Upper lobe of left lung (tissue), 4 donors: ENCODE data around the gene NDUFB2.

Source experiments
- EP300 ChIP-seq, 4 donors: sonication (generic); formaldehyde crosslinking; IDR thresholded peaks; one replicate each; pipeline ENCODE4 v1.5.1; 2017; ENCODE audit warnings: antibody characterized with exemption in 4 of 4, control low read depth in 2 of 4
- POLR2A ChIP-seq, 4 donors: fragments of 450-650 bp; IDR thresholded peaks; one replicate each; pipeline ENCODE4 v1.5.1; 2016 to 2017; ENCODE audit warnings: antibody characterized with exemption in 4 of 4, mild to moderate bottlenecking in 2 of 4
- POLR2AphosphoS5 ChIP-seq, 2 donors: sonication (generic); formaldehyde crosslinking; IDR thresholded peaks; one replicate each; pipeline ENCODE4 v1.5.1; 2017; ENCODE audit warnings: antibody characterized with exemption in 2 of 2
- TF ChIP-seq, protein P1 (sequence below), 6 experiments: fragments of 450-650 bp in 4 of 6; fragments of 200-600 bp in 2 of 6; sonication (generic) in 2 of 6; IDR thresholded peaks; one replicate each; pipeline ENCODE4 v1.5.1; 2016 to 2019; ENCODE audit warnings: antibody characterized with exemption in 6 of 6

DNA sequence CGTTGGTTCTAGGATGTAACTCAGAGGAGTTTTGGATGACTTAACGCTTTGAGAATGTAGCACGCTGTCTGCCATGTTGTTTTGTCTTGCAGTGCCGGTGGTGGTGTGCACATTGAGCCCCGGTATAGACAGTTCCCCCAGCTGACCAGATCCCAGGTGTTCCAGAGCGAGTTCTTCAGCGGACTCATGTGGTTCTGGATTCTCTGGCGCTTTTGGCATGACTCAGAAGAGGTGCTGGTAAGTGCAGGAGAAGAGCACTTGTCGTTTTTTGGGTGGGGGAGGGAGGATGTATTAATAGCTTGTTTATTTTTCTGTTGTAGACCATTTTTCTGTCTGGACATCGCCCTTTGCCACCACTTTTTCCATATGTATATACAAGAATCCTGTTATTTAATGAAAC, 6.3 kb downstream of the NDUFB2 start:
- TF ChIP-seq, protein P1, sequence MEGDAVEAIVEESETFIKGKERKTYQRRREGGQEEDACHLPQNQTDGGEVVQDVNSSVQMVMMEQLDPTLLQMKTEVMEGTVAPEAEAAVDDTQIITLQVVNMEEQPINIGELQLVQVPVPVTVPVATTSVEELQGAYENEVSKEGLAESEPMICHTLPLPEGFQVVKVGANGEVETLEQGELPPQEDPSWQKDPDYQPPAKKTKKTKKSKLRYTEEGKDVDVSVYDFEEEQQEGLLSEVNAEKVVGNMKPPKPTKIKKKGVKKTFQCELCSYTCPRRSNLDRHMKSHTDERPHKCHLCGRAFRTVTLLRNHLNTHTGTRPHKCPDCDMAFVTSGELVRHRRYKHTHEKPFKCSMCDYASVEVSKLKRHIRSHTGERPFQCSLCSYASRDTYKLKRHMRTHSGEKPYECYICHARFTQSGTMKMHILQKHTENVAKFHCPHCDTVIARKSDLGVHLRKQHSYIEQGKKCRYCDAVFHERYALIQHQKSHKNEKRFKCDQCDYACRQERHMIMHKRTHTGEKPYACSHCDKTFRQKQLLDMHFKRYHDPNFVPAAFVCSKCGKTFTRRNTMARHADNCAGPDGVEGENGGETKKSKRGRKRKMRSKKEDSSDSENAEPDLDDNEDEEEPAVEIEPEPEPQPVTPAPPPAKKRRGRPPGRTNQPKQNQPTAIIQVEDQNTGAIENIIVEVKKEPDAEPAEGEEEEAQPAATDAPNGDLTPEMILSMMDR (IDR thresholded peaks at IDR 0.05), result no peak
- TF ChIP-seq POLR2A (IDR thresholded peaks at IDR 0.05) (no peak), POLR2AphosphoS5 (IDR thresholded peaks at IDR 0.05) (no peak), EP300 (IDR thresholded peaks at IDR 0.05) (no peak)
